Endodermal cell (in vitro differentiated cells): ENCODE measurements around the gene VKORC1L1. TPM values are rescaled to one million over a fixed set of nuclear protein-coding genes. Genes with fewer than 3 reads are reported as not detected.
"Not testable (repeated sequence)": the region's sequence is repeated elsewhere in the genome, so short reads cannot be mapped to it uniquely, and the experiment has no call there.

Experiments
- DNase-seq: peaks from one replicate; pipeline ENCODE4 v3.0.0-alpha.2; 2017
- H3K27ac ChIP-seq: 2 replicates; pipeline ENCODE4 v1.5.1; 2013; ENCODE audit warnings: mild to moderate bottlenecking, low read depth, low read length, moderate library complexity
- H3K27me3 ChIP-seq: 2 replicates; pipeline ENCODE4 v1.6.1; 2013; ENCODE audit warnings: mild to moderate bottlenecking, low read length, moderate library complexity; ENCODE audit not compliant: insufficient read depth, control insufficient read depth, poor library complexity, severe bottlenecking
- H3K36me3 ChIP-seq: 2 replicates; pipeline ENCODE4 v1.7.0; 2013; ENCODE audit warnings: mild to moderate bottlenecking, low read length, moderate library complexity; ENCODE audit not compliant: control insufficient read depth, insufficient read depth
- H3K4me1 ChIP-seq: one replicate; pipeline ENCODE4 v1.7.0; 2013; ENCODE audit warnings: low read length; ENCODE audit not compliant: control insufficient read depth, insufficient read depth
- H3K4me3 ChIP-seq: 2 replicates; pipeline ENCODE4 v1.5.1; 2013; ENCODE audit warnings: mild to moderate bottlenecking, low read length, moderate library complexity
- H3K9ac ChIP-seq: 2 replicates; pipeline ENCODE4 v1.6.1; 2013; ENCODE audit warnings: mild to moderate bottlenecking, low read length, moderate library complexity; ENCODE audit not compliant: poor library complexity, severe bottlenecking; ENCODE audit errors: extremely low read depth
- H3K9me3 ChIP-seq: 2 replicates; pipeline ENCODE4 v1.6.1; 2013; ENCODE audit warnings: mild to moderate bottlenecking, low read length, moderate library complexity; ENCODE audit not compliant: control insufficient read depth
- H3K27ac Mint-ChIP-seq: 2 replicates; pipeline ENCODE4 v1.8.0; 2020; ENCODE audit warnings: mixed read lengths
- H3K27me3 Mint-ChIP-seq: 2 replicates; pipeline ENCODE4 v1.8.0; 2021; ENCODE audit warnings: mild to moderate bottlenecking, mixed read lengths; ENCODE audit not compliant: insufficient read depth
- H3K36me3 Mint-ChIP-seq: 2 replicates; pipeline ENCODE4 v1.8.0; 2020; ENCODE audit warnings: low read depth, mixed read lengths
- H3K4me1 Mint-ChIP-seq: 2 replicates; pipeline ENCODE4 v1.8.0; 2020; ENCODE audit warnings: mixed read lengths
- H3K4me3 Mint-ChIP-seq: 2 replicates; pipeline ENCODE4 v1.8.0; 2020; ENCODE audit warnings: mild to moderate bottlenecking, moderate library complexity, mixed read lengths
- H3K9me3 Mint-ChIP-seq: 2 replicates; pipeline ENCODE4 v1.8.0; 2020; ENCODE audit warnings: mild to moderate bottlenecking, mixed read lengths
- CTCF ChIP-seq: fragments of 200-600 bp; sonication (generic); conservative IDR thresholded peaks from 2 replicates; pipeline ENCODE4 v1.5.0; 2021; ENCODE audit warnings: antibody characterized with exemption, mild to moderate bottlenecking
- WGBS, 2 experiments: methylation state at CpG; one replicate each; pipeline versions ENCODE4 v1.1.5 to v1.1.7; 2013; ENCODE audit warnings: missing lambda C conversion rate in 2 of 2, mixed read lengths in 1 of 2; ENCODE audit not compliant: insufficient coverage in 1 of 2, insufficient read length in 1 of 2; 5-methylcytosine and 5-hydroxymethylcytosine counted together
- total RNA-seq, 2 donors: library from RNA; stranded (reverse); fragmentation: NEBNext Ultra II Directional in 1 of 2; extraction: Animal tissue kit (Norgen Biotek cat#: 25700) in 1 of 2; gene quantifications; 2 replicates in 1 of 2; 3 replicates in 1 of 2; pipeline ENCODE4 v1.2.1, GENCODE V29; 2021

Gene VKORC1L1
- total RNA-seq, 2 donors from 2014 or later, result 20.7 to 24.7 TPM

GRCh38 chr7:65938336-65938895 lies 65.5 kb downstream of the VKORC1L1 start:
- H3K4me3 Mint-ChIP-seq, result no peak overlapping the region
- no peaks in the 10 kb centered on the region for H3K9me3 ChIP-seq
- DNase-seq, result no peak
- no peak for TF ChIP-seq CTCF
- H3K27me3 Mint-ChIP-seq, result no peaks in the 10 kb centered on the region
- WGBS, 2 experiments, result 93% methylated on average over 5 to 7 of the region's 7 CpGs
- H3K4me1 ChIP-seq, result no peaks in the 10 kb centered on the region
- no peak overlapping the region for H3K27ac Mint-ChIP-seq
- no peaks in the 10 kb centered on the region for H3K4me1 Mint-ChIP-seq
- no peak overlapping the region for H3K9ac ChIP-seq
- no peak overlapping the region for H3K27ac ChIP-seq
- peaks cover 8% of the 10 kb centered on the region for H3K36me3 Mint-ChIP-seq
- no peak overlapping the region for H3K4me3 ChIP-seq
- no peaks in the 10 kb centered on the region for H3K9me3 Mint-ChIP-seq
- H3K27me3 ChIP-seq, result no peaks in the 10 kb centered on the region
- H3K36me3 ChIP-seq, result peaks cover 5% of the 10 kb centered on the region

GRCh38 chr7:65945787-65946186 lies 72.9 kb downstream of the VKORC1L1 start:
- not testable (repeated sequence) for H3K36me3 Mint-ChIP-seq, H3K36me3 ChIP-seq, H3K27me3 ChIP-seq, H3K9me3 ChIP-seq, H3K9me3 Mint-ChIP-seq, H3K9ac ChIP-seq, H3K27ac ChIP-seq, H3K4me1 Mint-ChIP-seq, H3K4me1 ChIP-seq, H3K27me3 Mint-ChIP-seq, H3K4me3 ChIP-seq, H3K4me3 Mint-ChIP-seq, DNase-seq, H3K27ac Mint-ChIP-seq
- 100% methylated on average over 1 of the region's 5 CpGs; no CpG with 5 or more reads in 1 of the 2 experiments for WGBS, 2 experiments

GRCh38 chr7:65946904-65947303 lies 74.0 kb downstream of the VKORC1L1 start:
- H3K9me3 Mint-ChIP-seq, result no peaks in the 10 kb centered on the region
- peaks cover 2% of the 10 kb centered on the region for H3K36me3 Mint-ChIP-seq
- H3K27me3 ChIP-seq, result no peaks in the 10 kb centered on the region

More at GRCh38 chr7:65946904-65947303, 74.0 kb downstream of the VKORC1L1 start:
- no peak for DNase-seq
- H3K27me3 Mint-ChIP-seq, result no peaks in the 10 kb centered on the region
- no peaks in the 10 kb centered on the region for H3K36me3 ChIP-seq
- H3K4me3 Mint-ChIP-seq, result no peak overlapping the region
- no peak for TF ChIP-seq CTCF
- H3K9ac ChIP-seq, result no peak overlapping the region
- H3K9me3 ChIP-seq, result no peaks in the 10 kb centered on the region
- H3K4me1 ChIP-seq, result no peaks in the 10 kb centered on the region
- H3K27ac ChIP-seq, result no peak overlapping the region
- no peak overlapping the region for H3K4me3 ChIP-seq
- H3K27ac Mint-ChIP-seq, result no peak overlapping the region
- no peaks in the 10 kb centered on the region for H3K4me1 Mint-ChIP-seq
- WGBS, 2 experiments, result 95 to 100% methylated on average over 1 to 4 of the region's 4 CpGs
